Activated T-helper 1 cell treated with anti-CD3 and anti-CD28 coated beads, Interleukin-2, amount 50 U/mL, for 16 hours (primary cell): ENCODE results near the gene KCTD13.
"Not testable (repeated sequence)": the region's sequence is repeated elsewhere in the genome, so short reads cannot be mapped to it uniquely, and the experiment has no call there.

Experiments used
- DNase-seq, 2 donors: peaks; one replicate each; pipeline ENCODE4 v3.0.0-alpha.2; 2020; ENCODE audit warnings: low read depth in 1 of 2, low spot score in 1 of 2

Gene KCTD13

DNA sequence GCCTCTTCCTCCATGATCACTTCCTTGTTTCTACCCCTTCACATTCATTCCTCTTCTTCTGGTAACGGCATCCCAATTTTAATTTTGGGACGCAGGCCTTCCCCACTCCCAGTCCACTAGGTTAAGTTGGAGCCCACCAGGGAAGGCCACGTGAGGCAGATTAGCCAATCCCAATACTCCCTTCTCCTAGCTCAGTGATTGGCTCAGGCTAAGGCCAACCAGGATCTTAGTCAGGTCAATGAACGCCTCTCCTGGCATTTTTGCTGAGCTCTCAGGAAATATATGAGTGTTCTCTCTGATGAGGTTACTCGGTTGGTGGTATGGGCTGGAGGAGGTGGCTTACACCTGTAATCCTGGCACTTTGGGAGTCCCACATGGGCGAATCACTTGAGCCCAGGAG, 42.0 kb downstream of the KCTD13 start:
- no peak for DNase-seq

DNA sequence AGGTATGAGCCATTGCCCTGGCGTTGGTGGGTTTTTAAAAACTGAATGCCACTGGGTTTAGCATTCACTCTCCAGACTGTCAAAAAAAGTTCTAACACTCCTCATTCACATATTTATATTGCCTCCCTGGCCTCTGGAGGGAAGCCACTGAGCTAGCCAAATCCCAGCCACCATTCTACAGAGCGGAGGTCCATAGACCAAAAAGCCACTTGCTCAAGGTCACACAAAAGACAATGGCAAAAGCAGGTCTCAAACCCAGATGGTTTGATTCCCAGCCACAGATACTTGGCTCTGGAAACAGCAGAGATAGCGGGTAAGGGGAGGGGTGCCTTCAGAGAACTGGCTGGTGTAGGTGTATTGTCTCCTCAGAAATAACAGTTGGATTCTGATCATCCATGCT, 45.0 kb downstream of the KCTD13 start:
- DNase-seq: no peak

DNA sequence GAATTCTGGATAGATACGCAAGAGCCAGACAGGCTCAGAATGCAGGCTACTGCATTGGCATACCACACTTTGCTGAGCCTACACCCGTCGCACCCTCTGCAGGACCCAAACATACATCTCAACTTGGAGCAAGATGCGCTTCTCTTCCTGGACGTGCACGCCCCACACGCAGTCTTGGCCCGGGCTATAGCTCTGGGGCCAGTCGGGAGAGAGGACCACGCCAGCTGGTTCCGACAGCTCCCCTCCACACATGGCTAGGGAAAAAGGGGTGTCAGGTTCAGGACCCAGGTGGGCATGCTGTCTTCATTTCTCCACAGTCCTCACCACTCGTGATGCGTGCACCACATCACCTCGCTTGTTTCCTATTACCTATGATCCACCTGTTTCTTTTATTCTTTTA, 47.9 kb downstream of the KCTD13 start:
- no peak for DNase-seq

DNA sequence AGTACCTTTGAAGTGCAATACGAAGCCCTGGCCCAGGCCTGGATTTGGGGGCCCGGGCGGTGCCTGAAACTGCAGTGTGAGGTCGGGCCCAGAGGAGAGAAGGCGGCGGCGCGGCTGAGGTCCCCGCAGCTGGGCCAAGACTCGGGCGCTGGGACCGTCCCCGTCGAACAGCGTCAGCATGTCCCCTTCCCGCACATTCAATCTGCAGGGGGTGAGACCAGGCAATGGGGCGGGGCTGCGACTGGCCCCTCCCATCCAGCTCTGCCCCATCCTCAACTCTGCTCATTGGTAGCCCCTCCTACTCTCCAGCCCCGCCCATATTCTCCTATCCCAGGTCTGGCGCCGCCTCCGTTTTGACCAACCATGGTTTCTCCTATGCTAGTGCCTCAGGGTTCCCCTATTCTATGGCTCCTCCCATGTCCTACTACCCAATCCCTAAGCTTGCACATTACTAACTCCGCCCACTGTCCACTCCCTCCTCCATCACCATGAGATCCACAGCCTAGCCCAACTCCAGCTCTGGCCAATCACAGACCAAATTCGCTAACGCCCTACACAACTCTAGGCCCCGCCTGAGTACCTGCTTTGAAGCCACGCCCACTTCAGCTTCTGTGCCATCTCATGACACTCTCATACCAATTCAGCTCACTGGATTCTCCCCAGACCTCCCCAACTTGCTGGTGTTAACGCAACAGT, 48.6 kb downstream of the KCTD13 start:
- no peak for DNase-seq

GRCh38 chr16:29876594-29877249, 49.3 kb downstream of the KCTD13 start:
- peak in 1 of 2 donors; percentile 13 for DNase-seq

GRCh38 chr16:29876217-29876593, 49.8 kb downstream of the KCTD13 start:
- no peak for DNase-seq

DNA sequence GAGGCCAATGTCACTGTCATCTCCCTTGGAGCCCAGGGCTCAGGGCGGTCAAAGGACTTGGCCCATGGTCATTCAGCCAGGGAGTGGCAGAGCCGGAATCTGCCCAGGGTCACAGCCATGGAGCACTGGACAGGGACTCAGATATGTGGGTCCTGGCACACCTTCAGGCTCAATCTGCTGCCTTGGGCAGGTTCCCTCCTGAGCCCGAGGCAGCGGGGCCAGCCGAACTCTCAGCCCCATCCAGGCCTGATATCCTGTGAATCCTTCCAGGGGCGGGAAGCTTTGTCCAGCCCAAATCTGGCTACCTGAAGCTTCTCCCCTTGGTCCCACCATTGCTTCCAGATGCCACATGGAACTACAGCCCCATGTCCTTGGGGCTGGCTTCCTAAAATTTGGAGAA, 50.8 kb downstream of the KCTD13 start:
- no peak for DNase-seq

- DNase-seq: no peak
These were observed 52.7 kb downstream of the KCTD13 start for GRCh38 chr16:29873319-29873718.

GRCh38 chr16:29871822-29872546, 54.0 kb downstream of the KCTD13 start:
- DNase-seq: no peak

DNA sequence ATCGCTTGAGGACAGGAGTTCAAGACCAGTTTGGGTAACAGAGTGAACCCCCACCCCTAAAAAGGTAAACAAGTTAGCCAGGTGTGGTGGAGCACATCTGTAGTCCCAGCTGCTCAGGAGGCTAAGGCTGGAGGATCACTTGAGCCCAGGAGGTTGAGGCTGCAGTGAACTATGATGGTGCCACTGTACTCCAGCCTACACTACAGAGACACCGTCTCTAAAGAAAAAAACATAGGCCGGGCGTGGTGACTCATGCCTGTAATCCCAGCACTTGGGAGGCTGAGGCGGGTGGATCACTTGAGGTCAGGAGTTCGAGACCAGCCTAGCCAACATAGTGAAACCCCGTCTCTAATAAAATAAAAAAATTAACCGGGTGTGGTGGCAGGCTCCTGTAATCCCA, 57.0 kb downstream of the KCTD13 start:
- not testable (repeated sequence) for DNase-seq

DNA sequence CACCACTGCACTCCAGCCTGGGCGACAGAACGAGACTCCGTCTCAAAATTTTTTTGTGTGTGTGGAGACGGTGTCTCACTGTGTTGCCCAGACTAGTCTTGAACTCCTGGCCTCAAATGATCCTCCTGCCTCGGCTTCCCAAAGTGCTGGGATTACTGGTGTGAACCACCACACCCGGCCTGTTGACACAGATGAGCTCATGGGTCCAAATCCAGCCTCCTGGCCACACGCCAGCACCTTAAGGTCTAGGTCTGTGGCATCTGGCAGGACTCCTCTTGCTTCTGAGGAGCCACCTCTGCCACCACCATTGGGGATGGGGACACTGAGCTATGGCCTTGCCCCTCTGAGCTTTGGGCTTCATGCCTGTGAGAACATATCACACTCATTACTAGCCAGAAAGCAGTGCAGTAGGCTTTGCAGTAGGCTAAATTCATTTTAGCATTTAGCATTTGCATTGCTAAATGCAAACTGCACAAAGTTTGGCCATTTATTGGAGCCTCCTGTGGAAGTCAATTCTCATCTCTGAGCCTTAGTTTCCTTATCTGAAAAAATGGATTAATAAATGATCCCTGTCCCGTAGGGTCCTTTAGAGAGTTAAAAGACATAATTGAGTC, 57.5 kb downstream of the KCTD13 start:
- no peak for DNase-seq

DNA sequence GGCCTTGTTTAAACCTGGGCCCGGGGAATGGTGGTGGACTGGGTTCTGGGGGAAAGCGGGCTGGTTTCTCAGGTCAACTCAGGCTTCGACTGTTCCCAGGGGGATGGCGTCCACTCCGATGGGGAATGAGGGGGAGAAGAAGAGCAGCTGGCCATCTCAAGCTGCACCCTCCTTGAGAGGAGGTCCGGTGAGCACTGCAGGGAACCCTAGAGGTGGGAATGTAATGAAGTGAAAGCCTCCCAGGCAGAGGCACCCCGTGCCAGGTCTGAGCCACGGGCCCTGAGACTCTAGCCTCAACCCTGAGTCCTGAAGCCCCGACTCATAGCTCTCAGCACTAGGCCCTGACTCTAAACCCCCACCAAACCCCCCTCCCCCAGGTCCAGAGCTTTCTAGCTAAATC, 61.8 kb downstream of the KCTD13 start:
- no peak for DNase-seq

- DNase-seq: no peak
These were observed 62.4 kb downstream of the KCTD13 start for GRCh38 chr16:29863669-29863984.

- peak; percentile 82 to 90 for DNase-seq
These were observed 63.0 kb downstream of the KCTD13 start, which contains the start of gene CDIPT for GRCh38 chr16:29862884-29863668. Gene CDIPT, minus strand, starts transcription at chr16:29863226. Its CDS starts 369 bp downstream, at chr16:29862857.

- no peak for DNase-seq
These were observed 63.6 kb downstream of the KCTD13 start for GRCh38 chr16:29862383-29862883.

DNA sequence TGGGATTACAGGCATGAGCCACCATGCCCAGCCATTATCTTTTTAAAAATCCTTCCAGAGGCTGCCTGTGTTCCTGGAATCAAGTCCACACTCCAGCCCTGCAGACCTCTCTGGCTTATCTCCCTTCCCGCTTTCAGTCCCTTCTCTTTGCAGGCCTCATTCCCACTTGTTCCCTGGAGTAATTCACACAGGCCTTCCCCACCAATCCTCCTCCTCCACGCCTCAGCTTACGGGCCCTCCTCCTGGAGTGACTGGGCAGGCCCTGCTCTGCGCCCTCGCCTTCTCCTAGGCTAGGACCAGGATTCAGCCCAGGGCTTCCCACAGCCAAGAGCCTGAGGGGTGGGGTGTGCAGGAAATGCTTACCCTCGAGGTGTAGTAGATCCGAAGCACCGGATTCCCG, 65.8 kb downstream of the KCTD13 start:
- DNase-seq: no peak

DNA sequence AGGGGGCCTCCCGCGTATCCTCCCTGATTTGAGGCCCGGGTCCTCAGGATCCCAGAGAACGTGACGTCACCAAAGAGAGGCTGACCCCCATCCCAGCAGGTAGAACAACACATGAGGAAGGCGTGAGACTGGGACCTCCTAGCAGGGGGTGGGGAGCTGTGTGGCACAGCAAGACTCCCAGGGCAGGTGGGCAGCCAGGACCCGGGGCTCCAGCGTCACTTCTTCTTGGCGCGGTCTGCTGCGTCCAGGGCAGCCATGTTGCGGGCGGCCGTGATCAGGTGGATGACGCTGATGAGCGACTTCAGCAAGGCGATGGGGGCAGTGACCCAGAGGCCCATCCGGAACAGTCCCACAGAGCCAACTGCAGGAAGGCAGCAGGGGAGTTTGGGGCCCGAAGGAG, 67.1 kb downstream of the KCTD13 start:
- DNase-seq: no peak

GRCh38 chr16:29858149-29858849, 67.7 kb downstream of the KCTD13 start:
- no peak for DNase-seq

- no peak for DNase-seq
These were observed 68.8 kb downstream of the KCTD13 start for GRCh38 chr16:29857133-29857760.
